Globus pallidus (tissue), 1 donor: Measurements from ENCODE around the gene HNRNPAB.
"Not testable (repeated sequence)": the region's sequence is repeated elsewhere in the genome, so short reads cannot be mapped to it uniquely, and the experiment has no call there.

Experiments used
- DNase-seq: peaks from one replicate; pipeline ENCODE4 v3.0.0-alpha.2; 2015; ENCODE audit warnings: low spot score

The HNRNPAB gene

GRCh38 chr5:178196986-178197385, 7.3 kb upstream of the HNRNPAB start:
- DNase-seq, result no peak

DNA sequence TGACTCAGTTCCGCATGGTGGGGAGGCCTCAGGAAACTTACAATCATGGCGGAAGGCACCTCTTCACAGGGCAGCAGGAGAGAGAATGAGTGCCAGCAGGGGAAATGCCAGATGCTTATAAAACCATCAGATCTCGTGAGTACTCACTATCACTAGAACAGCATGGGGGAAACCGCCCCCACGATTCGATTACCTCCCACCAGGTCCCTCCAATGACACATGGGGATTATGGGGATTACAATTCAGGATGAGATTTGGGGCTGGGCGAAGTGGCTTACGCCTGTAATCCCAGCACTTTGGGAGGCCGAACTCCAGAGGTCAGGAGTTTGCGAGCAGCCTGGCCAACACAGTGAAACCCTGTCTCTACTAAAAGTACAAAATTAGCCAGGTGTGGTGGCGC, 6.2 kb upstream of the HNRNPAB start:
- DNase-seq, result not testable (repeated sequence)

GRCh38 chr5:178198706-178199105, 5.6 kb upstream of the HNRNPAB start:
- no peak for DNase-seq

DNA sequence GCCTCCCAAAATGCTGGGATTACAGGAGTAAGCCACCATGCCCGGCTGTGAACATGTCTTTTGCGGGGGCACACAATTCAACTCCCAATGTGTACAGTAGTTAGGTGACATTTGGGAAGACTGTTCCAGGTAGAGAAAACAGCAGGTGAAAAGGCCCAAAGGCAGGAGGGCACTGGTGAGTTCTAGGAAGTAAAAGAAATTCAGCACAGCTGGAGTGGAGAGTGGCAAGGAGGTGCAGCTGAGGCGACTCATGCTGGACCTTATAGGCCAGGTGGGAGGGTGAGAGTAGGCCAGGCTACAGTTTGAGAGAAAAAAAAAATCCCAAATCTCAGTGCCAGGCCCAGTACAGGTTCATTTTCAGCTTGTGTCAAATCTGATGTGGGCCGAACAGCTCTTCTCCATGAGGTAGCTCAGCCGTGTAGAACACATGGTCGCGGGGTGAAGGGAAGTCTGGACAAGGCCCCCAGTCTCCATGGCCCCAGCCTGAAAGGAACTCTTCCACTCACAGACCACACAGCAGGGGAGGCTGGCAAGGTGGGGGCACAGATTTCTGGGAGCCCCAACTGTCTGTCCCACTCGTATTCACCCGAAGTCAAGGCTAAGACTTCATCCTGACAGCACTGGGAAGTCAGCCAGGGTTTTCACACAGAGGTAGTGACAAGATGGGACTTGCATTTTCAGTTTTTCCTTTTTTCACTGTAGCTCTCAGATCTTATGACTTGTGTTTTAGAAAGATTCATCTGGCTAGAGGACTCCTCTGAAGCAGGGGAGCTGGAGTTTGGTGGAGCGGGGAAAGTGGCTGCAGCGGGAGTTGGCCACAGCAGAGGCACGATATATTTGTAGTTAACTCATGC, 4.5 kb upstream of the HNRNPAB start:
- no peak for DNase-seq

DNA sequence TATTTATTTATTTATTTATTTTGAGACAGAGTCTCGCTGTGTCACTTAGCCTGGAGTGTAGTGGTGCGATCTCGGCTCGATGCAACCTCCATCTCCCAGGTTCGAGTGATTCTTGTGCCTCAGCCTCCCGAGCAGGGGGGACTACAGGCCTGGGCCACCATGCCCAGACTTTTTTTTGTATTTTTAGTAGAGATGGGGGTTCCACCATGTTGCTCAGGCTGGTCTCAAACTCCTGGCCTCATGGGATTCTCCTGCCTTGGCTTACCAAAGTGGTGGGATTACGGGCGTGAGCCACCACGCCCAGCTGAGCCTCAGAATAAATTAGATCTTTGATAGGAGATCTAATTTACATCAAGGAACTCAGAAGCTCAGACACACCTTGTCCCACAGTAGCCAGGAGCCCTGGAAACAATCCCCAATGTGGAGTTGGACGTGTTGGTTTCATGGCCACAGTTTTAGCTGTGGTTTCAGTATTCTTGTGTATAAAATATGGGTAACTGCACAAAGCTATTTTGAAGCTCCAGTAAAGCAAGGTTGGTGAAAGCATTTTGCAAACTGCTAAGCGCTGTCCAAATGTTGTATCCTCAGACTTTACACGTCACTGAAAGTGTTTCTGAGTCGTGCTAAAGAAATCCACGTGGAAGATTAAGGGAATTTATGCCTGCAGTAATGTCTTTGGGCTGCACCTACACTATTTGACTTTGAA, 3.0 kb upstream of the HNRNPAB start:
- no peak for DNase-seq

GRCh38 chr5:178201927-178202235, 2.5 kb upstream of the HNRNPAB start:
- DNase-seq, result no peak

DNA sequence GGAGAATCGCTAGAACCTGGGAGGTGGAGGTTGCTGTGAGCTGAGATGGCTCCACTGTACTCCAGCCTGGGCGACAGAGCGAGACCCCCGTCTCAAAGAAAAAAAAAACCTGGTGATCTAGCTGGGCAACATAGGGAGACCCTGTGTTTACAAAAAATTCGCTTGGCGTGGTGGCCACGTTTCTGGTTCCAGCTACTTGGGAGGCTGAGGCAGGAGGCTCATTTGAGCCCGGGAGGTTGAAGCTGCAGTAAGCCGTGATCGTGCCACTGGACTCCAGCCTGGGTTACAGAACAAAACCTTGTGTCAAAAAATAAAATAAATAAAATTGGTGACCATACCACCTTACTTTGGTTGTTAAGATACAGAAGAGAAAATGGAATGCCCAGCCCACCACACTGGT, 1.8 kb upstream of the HNRNPAB start:
- DNase-seq, result no peak

GRCh38 chr5:178203670-178204181, 607 bp upstream of the HNRNPAB start:
- no peak for DNase-seq

- DNase-seq, result peak; percentile 57
Measured at GRCh38 chr5:178204935-178205748, 809 bp downstream of the HNRNPAB start.

GRCh38 chr5:178205749-178206047, 1.4 kb downstream of the HNRNPAB start:
- no peak for DNase-seq

GRCh38 chr5:178206166-178207101, 2.1 kb downstream of the HNRNPAB start:
- DNase-seq, result no peak

- DNase-seq, result no peak
Measured at GRCh38 chr5:178207183-178207916, 3.0 kb downstream of the HNRNPAB start.

- no peak for DNase-seq
Measured at GRCh38 chr5:178207917-178208280, 3.6 kb downstream of the HNRNPAB start.

- no peak for DNase-seq
Measured at GRCh38 chr5:178208540-178209227, 4.4 kb downstream of the HNRNPAB start.

DNA sequence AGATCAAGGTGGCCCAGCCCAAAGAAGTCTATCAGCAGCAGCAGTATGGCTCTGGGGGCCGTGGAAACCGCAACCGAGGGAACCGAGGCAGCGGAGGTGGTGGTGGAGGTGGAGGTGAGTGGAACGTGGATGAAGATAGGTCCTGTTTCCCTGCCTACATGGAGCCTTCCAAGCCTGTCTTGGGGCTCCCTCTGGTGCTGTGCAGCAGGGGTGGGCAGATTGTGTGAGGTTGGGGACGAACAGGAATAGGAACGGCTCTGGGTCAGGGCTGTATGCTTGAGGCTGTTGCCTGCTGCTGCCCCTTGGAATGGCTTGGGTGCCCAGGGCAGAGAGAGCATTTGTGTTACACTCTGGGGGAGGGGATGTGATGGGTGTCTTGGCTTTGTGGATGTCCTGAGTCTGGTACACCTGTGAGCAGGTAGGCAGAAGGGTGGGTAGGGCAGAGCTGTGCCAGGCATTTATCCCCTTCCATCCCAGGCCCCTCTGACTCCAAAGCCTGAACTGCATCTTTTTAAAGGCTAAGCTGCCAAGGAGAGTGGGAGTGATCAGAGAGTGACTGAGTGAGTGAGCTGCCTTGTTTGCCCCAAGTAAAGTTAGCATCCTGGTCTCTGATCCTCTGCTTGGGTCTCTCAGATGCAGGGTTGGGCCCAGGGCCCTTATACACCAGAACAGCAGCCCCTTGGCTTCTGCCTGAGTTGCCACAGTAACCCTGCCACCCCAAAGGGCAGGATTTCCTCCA, 5.2 kb downstream of the HNRNPAB start:
- DNase-seq, result no peak

DNA sequence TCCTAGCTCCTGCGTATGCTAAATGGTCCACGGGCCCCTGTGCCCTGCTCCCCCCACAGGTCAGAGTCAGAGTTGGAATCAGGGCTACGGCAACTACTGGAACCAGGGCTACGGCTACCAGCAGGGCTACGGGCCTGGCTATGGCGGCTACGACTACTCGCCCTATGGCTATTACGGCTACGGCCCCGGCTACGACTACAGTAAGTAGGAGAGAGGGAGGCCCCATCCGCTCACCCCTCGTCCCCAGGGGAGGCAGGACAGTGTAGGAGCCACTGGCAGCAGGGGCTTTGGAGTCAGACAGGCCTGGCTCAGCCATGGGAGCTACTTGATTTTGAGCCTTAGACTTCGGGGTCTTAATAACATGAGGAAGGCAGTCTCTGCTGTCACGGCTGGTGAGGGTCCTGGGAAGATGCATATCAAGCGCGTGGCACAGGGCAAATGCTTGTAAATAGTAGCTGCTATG, 5.8 kb downstream of the HNRNPAB start:
- DNase-seq, result no peak

- no peak for DNase-seq
Measured at GRCh38 chr5:178210686-178211085, 6.4 kb downstream of the HNRNPAB start.

DNA sequence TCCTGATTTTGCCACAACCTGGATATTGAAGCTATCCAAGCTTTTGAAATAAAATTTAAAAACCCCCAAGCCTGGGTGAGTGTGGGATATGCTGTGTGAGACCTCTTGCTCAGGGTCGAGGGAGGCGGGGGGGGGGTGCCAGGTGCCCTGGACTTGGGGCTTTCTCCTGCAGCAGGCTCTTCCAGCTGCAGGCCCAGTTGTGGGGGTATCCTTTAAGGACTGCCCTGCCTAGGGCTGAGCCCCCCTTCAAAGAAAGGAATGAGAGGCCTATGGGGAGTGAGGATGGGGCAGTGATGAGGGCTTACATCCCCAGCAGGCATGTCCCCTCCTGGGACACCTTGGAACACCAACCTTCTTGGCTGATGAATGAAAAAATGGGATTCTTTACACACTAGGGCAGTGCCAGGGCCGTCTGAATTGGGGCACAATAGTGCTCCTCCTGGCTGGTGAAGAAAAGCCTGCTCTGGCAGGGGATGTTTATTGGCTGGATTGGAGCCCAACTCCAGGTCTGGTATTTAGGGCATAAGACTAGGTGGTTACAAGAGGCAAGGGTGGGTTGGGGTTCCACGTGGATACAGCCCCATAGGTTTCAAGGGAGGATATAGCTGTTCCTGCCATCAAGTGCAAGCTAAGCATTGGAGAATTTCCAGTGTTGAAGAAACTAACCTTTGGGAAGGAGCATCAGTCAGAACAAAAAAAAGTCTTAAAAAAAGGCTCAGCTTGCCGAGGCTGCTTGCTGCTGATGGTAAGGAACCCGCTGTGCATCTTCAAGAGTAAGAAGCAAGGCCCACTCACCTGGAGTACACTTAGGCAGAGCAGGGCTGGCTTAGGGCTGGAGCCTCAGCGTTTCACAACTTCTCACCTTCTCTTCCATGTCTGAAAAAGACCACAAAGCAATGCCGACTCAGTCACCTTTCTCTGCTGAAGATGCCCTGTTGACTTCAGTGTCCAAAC, 7.0 kb downstream of the HNRNPAB start:
- no peak for DNase-seq
